ENCODE data around the gene BHMT2. TPM values are rescaled to one million over a fixed set of nuclear protein-coding genes. Genes with fewer than 3 reads are reported as not detected.

The BHMT2 gene
- total and polyA plus RNA-seq, 2 donors (not counting 3 experiments of a cell fraction or from before 2014, with no cell fraction given), result 0.71 to 0.92 TPM

GRCh38 chr5:79091064-79091463, 21.5 kb downstream of the BHMT2 start:
- BruUV-seq (replicated peaks), result no TSS peak
- Histone ChIP-seq H3K4me2 (ENCODE audit: insufficient read depth, low read length) (no peak overlapping the region), H3K79me2 (ENCODE audit: control insufficient read depth, insufficient read depth, low read length) (no peaks in the 10 kb centered on the region), H3K9me1 (replicated peaks; ENCODE audit: control insufficient read depth, extremely low read depth, insufficient read depth, low read length) (no peaks in the 10 kb centered on the region), H3K4me1 (ENCODE audit: control insufficient read depth, extremely low read depth, insufficient read depth, low read length) (no peaks in the 10 kb centered on the region), H3K27me3 (ENCODE audit: control insufficient read depth in 2 of 2, insufficient read depth in 2 of 2, low read length in 2 of 2) (peaks cover 2 to 3% of the 10 kb centered on the region in 2 experiments), H2AFZ (ENCODE audit: low read depth, low read length) (no peak overlapping the region), H3K27ac (ENCODE audit: insufficient read depth, low read depth, low read length) (no peak overlapping the region), H3K9ac (replicated peaks; ENCODE audit: extremely low read depth, insufficient read depth, low read length) (no peak overlapping the region), H3K36me3 (ENCODE audit: control insufficient read depth in 2 of 2, extremely low read depth in 1 of 2, insufficient read depth in 2 of 2, low read length in 2 of 2) (no peaks in the 10 kb centered on the region), H3K9me3 (replicated peaks; ENCODE audit: control insufficient read depth, insufficient read depth, low read length) (no peaks in the 10 kb centered on the region), H3K4me3 (replicated peaks in 1 of 3; ENCODE audit: insufficient read depth in 1 of 3, low read depth in 1 of 3, low read length in 3 of 3) (no peak overlapping the region), H4K20me1 (replicated peaks; ENCODE audit: control insufficient read depth, extremely low read depth, insufficient read depth, low read length) (no peaks in the 10 kb centered on the region)
- TF ChIP-seq MYC (IDR thresholded peaks at IDR 0.05; ENCODE audit: low read depth, low read length) (no peak), GATA2 (IDR thresholded peaks at IDR 0.05; ENCODE audit: insufficient read depth, insufficient read length, low read depth, low read length) (no peak), EZH2 (IDR thresholded peaks at IDR 0.05; ENCODE audit: borderline replicate concordance, low read depth, low read length, severe bottlenecking) (no peak), MAX (IDR thresholded peaks at IDR 0.05; ENCODE audit: insufficient read depth, insufficient read length) (no peak), FOS (IDR thresholded peaks at IDR 0.05; ENCODE audit: borderline replicate concordance, insufficient read depth, low read length) (no peak), JUN (IDR thresholded peaks at IDR 0.05; ENCODE audit: borderline replicate concordance, insufficient read depth, insufficient read length, low read depth) (no peak), POLR2AphosphoS5 (IDR thresholded peaks at IDR 0.05; ENCODE audit: insufficient read depth, low read depth, low read length) (no peak), POLR2A (IDR thresholded peaks at IDR 0.05; ENCODE audit: low read depth, low read length) (no peak)
- TF ChIP-seq, protein P1, sequence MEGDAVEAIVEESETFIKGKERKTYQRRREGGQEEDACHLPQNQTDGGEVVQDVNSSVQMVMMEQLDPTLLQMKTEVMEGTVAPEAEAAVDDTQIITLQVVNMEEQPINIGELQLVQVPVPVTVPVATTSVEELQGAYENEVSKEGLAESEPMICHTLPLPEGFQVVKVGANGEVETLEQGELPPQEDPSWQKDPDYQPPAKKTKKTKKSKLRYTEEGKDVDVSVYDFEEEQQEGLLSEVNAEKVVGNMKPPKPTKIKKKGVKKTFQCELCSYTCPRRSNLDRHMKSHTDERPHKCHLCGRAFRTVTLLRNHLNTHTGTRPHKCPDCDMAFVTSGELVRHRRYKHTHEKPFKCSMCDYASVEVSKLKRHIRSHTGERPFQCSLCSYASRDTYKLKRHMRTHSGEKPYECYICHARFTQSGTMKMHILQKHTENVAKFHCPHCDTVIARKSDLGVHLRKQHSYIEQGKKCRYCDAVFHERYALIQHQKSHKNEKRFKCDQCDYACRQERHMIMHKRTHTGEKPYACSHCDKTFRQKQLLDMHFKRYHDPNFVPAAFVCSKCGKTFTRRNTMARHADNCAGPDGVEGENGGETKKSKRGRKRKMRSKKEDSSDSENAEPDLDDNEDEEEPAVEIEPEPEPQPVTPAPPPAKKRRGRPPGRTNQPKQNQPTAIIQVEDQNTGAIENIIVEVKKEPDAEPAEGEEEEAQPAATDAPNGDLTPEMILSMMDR (IDR thresholded peaks at IDR 0.05; ENCODE audit: extremely low read depth in 1 of 2, insufficient read depth in 1 of 2, low read depth in 1 of 2, low read length in 2 of 2), result no peak
- CTCF ChIA-PET, result no interaction called here
- DNase-seq (ENCODE audit: low read depth, low spot score) (no peak), FAIRE-seq (no peak)
- POLR2A ChIA-PET, result no interaction called here
- dilution Hi-C loops (cut with MboI; ENCODE audit: extremely low pct_ligation_motif_present, low sequenced_read_pairs), result no loop called here
- intact Hi-C loops (cut with micrococcal nuclease), result no loop called here
